Bronchial epithelial cell (primary cell): ENCODE data around the gene IPMK. TPM values are rescaled to one million over a fixed set of nuclear protein-coding genes. Genes with fewer than 3 reads are reported as not detected.

Experiments
- DNase-seq: peaks from one replicate; pipeline ENCODE4 v3.0.0-alpha.2; 2010; ENCODE audit warnings: low read depth
- FAIRE-seq: peaks from 2 replicates; lab custom pipeline; 2011; peaks lifted over from hg19 to GRCh38; lab: Jason Lieb, UNC
- H3K27me3 ChIP-seq: 2 replicates; pipeline ENCODE4 v1.5.1; 2011; ENCODE audit warnings: low read length; ENCODE audit not compliant: control insufficient read depth, insufficient read depth
- H3K36me3 ChIP-seq: 2 replicates; pipeline ENCODE4 v1.5.1; 2011; ENCODE audit warnings: low read length; ENCODE audit not compliant: control insufficient read depth, insufficient read depth
- H3K4me3 ChIP-seq: 2 replicates; pipeline ENCODE4 v1.5.1; 2011; ENCODE audit warnings: mild to moderate bottlenecking, low read depth, low read length, control low read depth
- total RNA-seq: library from RNA; depleted of rRNA; stranded (reverse); fragments of >200 nt; gene quantifications from 2 replicates; pipeline ENCODE4 v1.2.1, GENCODE V29; 2014
- TF ChIP-seq, protein P1 (sequence below): IDR thresholded peaks from 2 replicates; pipeline ENCODE4 v1.5.1; 2011; ENCODE audit warnings: mild to moderate bottlenecking, moderate library complexity, low read length, control low read depth, inconsistent platforms; ENCODE audit not compliant: insufficient read depth, severe bottlenecking

IPMK gene
- total RNA-seq, 1 donor from 2014 or later = 6.3 TPM

DNA sequence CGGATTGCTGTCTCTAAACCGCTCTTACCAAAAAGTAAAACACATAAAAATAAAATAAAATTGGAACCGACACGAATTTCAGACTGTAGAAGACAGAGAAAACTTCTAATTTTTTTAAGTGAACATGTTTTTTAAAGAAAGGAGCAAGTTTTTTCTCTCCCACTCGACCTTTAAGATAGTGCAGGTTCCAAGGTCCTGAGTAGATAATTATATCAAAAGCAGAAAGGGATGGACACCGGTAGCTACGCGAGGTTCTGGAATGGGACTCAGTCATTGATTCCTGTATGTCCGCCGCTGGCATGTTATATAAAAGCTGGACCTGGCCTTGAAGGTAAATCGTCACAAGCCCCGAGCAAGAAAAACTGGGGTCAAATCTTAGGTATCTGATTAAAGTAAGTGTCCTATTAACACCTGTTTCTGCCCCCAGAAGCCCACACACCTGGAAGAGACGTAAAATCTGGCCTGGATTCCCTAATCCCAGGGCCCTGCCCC, 806 bp upstream of the IPMK start:
- Histone ChIP-seq H3K4me3 (peak overlapping the region; percentile 88), H3K36me3 (no peaks in the 10 kb centered on the region), H3K27me3 (no peaks in the 10 kb centered on the region)
- TF ChIP-seq, protein P1, sequence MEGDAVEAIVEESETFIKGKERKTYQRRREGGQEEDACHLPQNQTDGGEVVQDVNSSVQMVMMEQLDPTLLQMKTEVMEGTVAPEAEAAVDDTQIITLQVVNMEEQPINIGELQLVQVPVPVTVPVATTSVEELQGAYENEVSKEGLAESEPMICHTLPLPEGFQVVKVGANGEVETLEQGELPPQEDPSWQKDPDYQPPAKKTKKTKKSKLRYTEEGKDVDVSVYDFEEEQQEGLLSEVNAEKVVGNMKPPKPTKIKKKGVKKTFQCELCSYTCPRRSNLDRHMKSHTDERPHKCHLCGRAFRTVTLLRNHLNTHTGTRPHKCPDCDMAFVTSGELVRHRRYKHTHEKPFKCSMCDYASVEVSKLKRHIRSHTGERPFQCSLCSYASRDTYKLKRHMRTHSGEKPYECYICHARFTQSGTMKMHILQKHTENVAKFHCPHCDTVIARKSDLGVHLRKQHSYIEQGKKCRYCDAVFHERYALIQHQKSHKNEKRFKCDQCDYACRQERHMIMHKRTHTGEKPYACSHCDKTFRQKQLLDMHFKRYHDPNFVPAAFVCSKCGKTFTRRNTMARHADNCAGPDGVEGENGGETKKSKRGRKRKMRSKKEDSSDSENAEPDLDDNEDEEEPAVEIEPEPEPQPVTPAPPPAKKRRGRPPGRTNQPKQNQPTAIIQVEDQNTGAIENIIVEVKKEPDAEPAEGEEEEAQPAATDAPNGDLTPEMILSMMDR = no peak
- DNase-seq (no peak), FAIRE-seq (no peak)

DNA sequence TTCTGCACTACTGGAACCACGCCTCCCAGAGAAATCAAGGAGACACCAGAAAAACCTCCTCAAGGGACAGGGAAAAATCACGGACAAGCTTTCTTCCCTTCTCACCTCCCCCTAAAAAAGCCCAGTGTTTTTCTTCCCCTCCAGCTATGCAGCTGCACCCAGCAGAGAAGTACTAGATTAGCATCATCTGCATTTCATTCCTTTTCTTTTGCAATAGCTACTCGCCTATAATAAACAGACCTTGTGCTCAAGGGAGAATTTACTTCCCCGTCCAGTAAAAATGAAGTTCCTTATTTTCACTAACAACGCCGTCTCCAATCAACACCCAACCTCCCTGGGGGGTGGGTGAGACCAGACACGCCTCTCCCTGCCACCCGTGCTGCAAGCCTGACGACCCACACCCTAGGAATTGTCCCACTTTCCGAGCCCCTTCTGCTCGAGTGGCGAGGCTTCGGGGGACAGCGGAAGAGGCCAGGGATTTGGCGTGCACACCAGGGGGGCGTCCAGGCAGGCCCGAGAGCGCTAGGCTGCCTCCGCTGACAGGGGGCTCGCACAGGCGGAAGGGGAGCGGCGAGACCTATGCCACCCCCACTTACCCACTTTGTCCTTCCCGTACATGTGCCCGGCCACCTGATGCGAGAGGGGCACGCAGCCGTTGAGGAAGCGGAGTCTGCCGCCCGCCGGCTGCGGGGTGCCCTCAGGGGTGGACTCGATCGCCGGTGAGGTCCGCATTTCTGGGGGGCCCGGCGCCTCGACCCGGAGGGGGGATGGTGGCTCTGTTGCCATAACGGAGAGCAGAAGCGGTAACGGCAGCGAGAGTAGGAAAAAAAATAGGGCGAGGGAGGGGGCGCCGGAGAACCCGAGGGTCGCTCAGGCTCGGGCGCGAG, 625 bp downstream of the IPMK start:
- FAIRE-seq (no peak), DNase-seq (peak; percentile 66)
- Histone ChIP-seq H3K4me3 (peak overlapping the region; percentile 88), H3K36me3 (no peaks in the 10 kb centered on the region), H3K27me3 (no peaks in the 10 kb centered on the region)
- TF ChIP-seq, protein P1 = no peak

DNA sequence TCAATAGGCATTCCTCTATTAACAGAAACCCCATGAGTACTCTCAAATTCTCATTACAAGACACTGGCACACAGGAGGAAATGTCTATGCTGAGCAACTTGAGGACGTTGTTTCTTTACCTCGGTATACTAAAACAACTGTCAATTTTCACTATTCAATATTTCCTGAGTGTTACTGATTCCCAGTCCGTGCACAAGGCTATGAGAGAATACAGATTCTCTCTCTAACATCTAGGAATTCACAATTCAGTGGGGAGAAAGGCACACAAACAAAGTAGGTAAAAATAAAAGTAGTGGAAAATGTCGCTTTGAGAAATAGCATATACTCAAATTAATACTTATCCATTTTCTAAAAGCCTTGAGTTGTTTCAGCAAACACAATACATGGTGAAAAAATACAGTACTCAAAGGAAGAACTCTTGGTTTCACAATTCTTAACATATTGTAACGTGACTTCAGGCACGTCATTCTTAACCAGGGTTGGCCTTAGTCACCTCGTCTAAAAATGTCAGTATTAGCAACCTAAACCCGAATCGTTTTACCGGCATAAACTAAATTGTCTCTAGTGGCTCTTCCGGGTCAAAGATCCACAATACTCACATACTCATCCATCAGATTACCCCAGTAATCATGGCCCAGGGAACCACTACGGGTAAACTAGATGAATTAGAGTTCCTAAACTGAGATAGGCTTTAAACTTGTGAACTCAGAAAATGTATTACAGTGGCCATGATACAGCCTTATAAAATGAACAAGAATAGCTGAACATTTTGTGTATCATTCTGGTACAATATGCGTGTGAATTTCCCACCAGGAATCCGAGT, 1.5 kb downstream of the IPMK start:
- peak; percentile 81 for DNase-seq

DNA sequence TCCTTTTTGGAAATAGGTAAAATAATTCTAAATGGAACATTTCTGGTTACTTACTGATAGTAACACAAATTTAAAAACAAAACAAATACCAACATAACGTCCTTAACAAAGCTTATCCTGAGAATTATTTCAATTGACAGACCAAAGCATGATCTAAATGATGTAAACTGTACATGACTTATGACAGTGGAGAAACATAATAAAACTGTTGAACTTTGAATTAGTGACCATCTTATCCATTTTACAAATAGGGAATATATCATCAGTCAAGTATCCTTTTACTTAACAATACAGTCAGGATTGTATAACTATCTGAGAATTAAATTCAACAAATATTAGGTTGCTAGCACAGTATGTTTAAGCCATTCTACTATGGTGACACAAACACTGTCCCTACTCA, 2.4 kb downstream of the IPMK start:
- DNase-seq (no peak), FAIRE-seq (no peak)
- no peak overlapping the region for H3K4me3 ChIP-seq

More for the DNA sequence above, 1.5 kb downstream of the IPMK start:
- Histone ChIP-seq H3K4me3 (peak overlapping the region; percentile 88), H3K36me3 (no peaks in the 10 kb centered on the region), H3K27me3 (no peaks in the 10 kb centered on the region)
- FAIRE-seq = no peak
- TF ChIP-seq, protein P1 = no peak

DNA sequence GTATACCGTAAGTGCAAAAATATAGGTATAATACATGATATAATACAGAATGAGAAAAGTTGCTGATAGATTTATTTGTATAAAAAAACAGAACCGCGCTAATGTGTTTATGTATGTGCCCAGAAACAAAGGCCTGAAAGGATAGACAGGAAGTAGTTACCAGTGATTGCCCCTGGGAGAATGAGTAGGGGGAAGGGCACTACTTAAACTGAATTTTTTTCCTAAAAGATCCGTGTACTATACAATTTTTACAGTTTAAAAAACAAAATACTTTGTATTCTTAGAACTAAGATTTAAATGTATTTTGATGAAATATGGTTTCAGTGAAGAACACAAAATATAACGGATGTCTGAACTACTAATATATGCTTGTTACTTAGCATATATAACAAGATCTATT, 2.9 kb downstream of the IPMK start:
- FAIRE-seq (no peak), DNase-seq (no peak)
- Histone ChIP-seq H3K4me3 (no peak overlapping the region), H3K36me3 (no peaks in the 10 kb centered on the region), H3K27me3 (no peaks in the 10 kb centered on the region)
- TF ChIP-seq, protein P1 = no peak

More for the DNA sequence above, 2.4 kb downstream of the IPMK start:
- H3K36me3 ChIP-seq = no peaks in the 10 kb centered on the region
- TF ChIP-seq, protein P1 = no peak
- H3K27me3 ChIP-seq = no peaks in the 10 kb centered on the region
